HG02588 (cell line): ENCODE data around the gene INPP5F.

Experiments
- ATAC-seq: cut with Tn5 transposase; IDR thresholded peaks from one replicate; pipeline ENCODE4 v1.9.1; 2021; ENCODE audit warnings: mild to moderate bottlenecking, moderate library complexity; ENCODE audit not compliant: unreplicated experiment

INPP5F gene

GRCh38 chr10:119807960-119808697, 82.3 kb downstream of the INPP5F start:
- peak; percentile 49 for ATAC-seq

GRCh38 chr10:119811122-119811521, 85.3 kb downstream of the INPP5F start:
- no peak for ATAC-seq

- no peak for ATAC-seq
These were observed 86.8 kb downstream of the INPP5F start for GRCh38 chr10:119812684-119813083.

- ATAC-seq = no peak
These were observed 89.8 kb downstream of the INPP5F start for GRCh38 chr10:119815671-119816070.

GRCh38 chr10:119817991-119818888, 92.4 kb downstream of the INPP5F start:
- no peak for ATAC-seq

GRCh38 chr10:119818889-119819270, 93.0 kb downstream of the INPP5F start:
- ATAC-seq = no peak

- ATAC-seq = no peak
These were observed 95.3 kb downstream of the INPP5F start for GRCh38 chr10:119821182-119821581.

- ATAC-seq = no peak
These were observed 98.4 kb downstream of the INPP5F start for GRCh38 chr10:119824299-119824698.

- ATAC-seq = no peak
These were observed 100.9 kb downstream of the INPP5F start for GRCh38 chr10:119826771-119827170.

- no peak for ATAC-seq
These were observed 101.6 kb downstream of the INPP5F start for GRCh38 chr10:119827430-119827829.

GRCh38 chr10:119829429-119829828, 103.6 kb downstream of the INPP5F start:
- ATAC-seq = no peak

- ATAC-seq = no peak
These were observed 105.0 kb downstream of the INPP5F start for GRCh38 chr10:119830851-119831250.

- ATAC-seq = no peak
These were observed 105.8 kb downstream of the INPP5F start for GRCh38 chr10:119831656-119832055.

- ATAC-seq = no peak
These were observed 107.1 kb downstream of the INPP5F start for GRCh38 chr10:119832951-119833350.

- no peak for ATAC-seq
These were observed 108.3 kb downstream of the INPP5F start for GRCh38 chr10:119834188-119834587.

- ATAC-seq = no peak
These were observed 119.8 kb downstream of the INPP5F start for GRCh38 chr10:119845656-119846055.

- ATAC-seq = no peak
These were observed 123.4 kb downstream of the INPP5F start for GRCh38 chr10:119849031-119849789.

GRCh38 chr10:119849944-119850343, 124.1 kb downstream of the INPP5F start:
- no peak for ATAC-seq

- ATAC-seq = no peak
These were observed 126.4 kb downstream of the INPP5F start for GRCh38 chr10:119852277-119852676.

- no peak for ATAC-seq
These were observed 127.0 kb downstream of the INPP5F start for GRCh38 chr10:119852822-119853221.

GRCh38 chr10:119853574-119853973, 127.7 kb downstream of the INPP5F start:
- ATAC-seq = no peak
